ENCODE data around the gene FAR2.
"Not testable (repeated sequence)": the region's sequence is repeated elsewhere in the genome, so short reads cannot be mapped to it uniquely, and the experiment has no call there.

FAR2 gene

GRCh38 chr12:29148911-29149690, at the start of gene FAR2:
TSS of gene FAR2 (plus strand) at chr12:29149278. CDS start at chr12:29270450, 121,172 bp downstream.
- peak; percentile 50 for DNase-seq

- DNase-seq, result no peak
Observed at GRCh38 chr12:29102741-29103140, 46.3 kb upstream of the FAR2 start.

- DNase-seq, result no peak
Observed at GRCh38 chr12:29103539-29103974, 45.5 kb upstream of the FAR2 start.

- no peak for DNase-seq
Observed at GRCh38 chr12:29104516-29104915, 44.6 kb upstream of the FAR2 start.

GRCh38 chr12:29110506-29111442, 38.3 kb upstream of the FAR2 start:
- no peak for DNase-seq

GRCh38 chr12:29113101-29113500, 36.0 kb upstream of the FAR2 start:
- DNase-seq, result no peak

- DNase-seq, result no peak
Observed at GRCh38 chr12:29116414-29116813, 32.7 kb upstream of the FAR2 start.

GRCh38 chr12:29131539-29131938, 17.5 kb upstream of the FAR2 start:
- no peak for DNase-seq

GRCh38 chr12:29132316-29132715, 16.8 kb upstream of the FAR2 start:
- DNase-seq, result no peak

GRCh38 chr12:29133181-29133580, 15.9 kb upstream of the FAR2 start:
- no peak for DNase-seq

GRCh38 chr12:29133680-29134079, 15.4 kb upstream of the FAR2 start:
- no peak for DNase-seq

GRCh38 chr12:29138256-29138655, 10.8 kb upstream of the FAR2 start:
- not testable (repeated sequence) for DNase-seq

- DNase-seq, result peak; percentile 64
Observed at GRCh38 chr12:29138855-29139254, 10.2 kb upstream of the FAR2 start.

GRCh38 chr12:29145372-29146170, 3.5 kb upstream of the FAR2 start:
- no peak for DNase-seq

GRCh38 chr12:29146196-29146595, 2.9 kb upstream of the FAR2 start:
- DNase-seq, result no peak

GRCh38 chr12:29147731-29148595, 1.1 kb upstream of the FAR2 start:
- DNase-seq, result no peak

GRCh38 chr12:29148596-29148910, 525 bp upstream of the FAR2 start:
- DNase-seq, result peak; percentile 49

GRCh38 chr12:29149691-29150281, 708 bp downstream of the FAR2 start:
- no peak for DNase-seq

- DNase-seq, result no peak
Observed at GRCh38 chr12:29150462-29150861, 1.4 kb downstream of the FAR2 start.

GRCh38 chr12:29152223-29152868, 3.3 kb downstream of the FAR2 start:
- no peak for DNase-seq

GRCh38 chr12:29152981-29153630, 4.0 kb downstream of the FAR2 start:
- no peak for DNase-seq

Measured in NCI-H82 (cell line).